ENCODE results near the gene CSPG4. TPM values are rescaled to one million over a fixed set of nuclear protein-coding genes. Genes with fewer than 3 reads are reported as not detected.

The CSPG4 gene
- total and polyA plus RNA-seq, 2 of the 8 experiments (the other 6 are each of a cell fraction or from before 2014, with no cell fraction given), result 1.4 to 3.0 TPM

GRCh38 chr15:75736256-75736655, 23.6 kb upstream of the CSPG4 start:
- H2BK5ac ChIP-seq (ENCODE audit: low read depth, low read length), result peak overlapping the region; percentile 55; the same call in 1 of the 2 replicates
- no peak overlapping the region for H4K5ac ChIP-seq (ENCODE audit: insufficient read length, low read depth, low read length)
- POLR2A ChIA-PET (ENCODE audit: partially characterized antibody), result interaction anchor here (0.6 kb wide), 2 partner anchors 106 to 370 kb away, joined by 3 read pairs; partner anchors contain the start of gene UBE2Q2
- H3K36me3 ChIP-seq (ENCODE audit: control insufficient read depth in 2 of 4, insufficient read depth in 4 of 4, low read length in 3 of 4), result no peaks in the 10 kb centered on the region
- H2AK5ac ChIP-seq (ENCODE audit: low read depth, low read length), result no peak overlapping the region
- H3K9me3 ChIP-seq (ENCODE audit: insufficient read depth in 2 of 2, low read depth in 1 of 2, low read length in 1 of 2), result no peaks in the 10 kb centered on the region; a peak in 1 of 4 replicates
- H3K4me1 ChIP-seq (replicated peaks in 1 of 4; ENCODE audit: control insufficient read depth in 3 of 4, insufficient read depth in 4 of 4, low read length in 3 of 4), result peaks cover 2 to 10% (median 4%) of the 10 kb centered on the region in 4 experiments
- WGBS, 2 experiments (ENCODE audit: extremely low coverage in 1 of 2, insufficient coverage in 1 of 2, insufficient read length in 1 of 2, insufficient replicate concordance in 2 of 2, low coverage in 1 of 2, low lambda C conversion rate in 2 of 2, missing lambda C conversion rate in 1 of 2), result 90% methylated on average over 8 of the region's 8 CpGs; no CpG with 5 or more reads in 1 of the 2 experiments
- DNase-seq (ENCODE audit: low read depth in 1 of 2, low spot score in 2 of 2) (no peak), FAIRE-seq (no peak)
- no peak overlapping the region for H3K4me2 ChIP-seq (ENCODE audit: insufficient read depth in 1 of 2, low read depth in 2 of 2, low read length in 2 of 2)
- H3K79me2 ChIP-seq (ENCODE audit: control insufficient read depth in 1 of 2, insufficient read depth in 2 of 2, low read length in 2 of 2), result no peaks in the 10 kb centered on the region; a peak in 1 of 4 replicates
- H2BK15ac ChIP-seq (ENCODE audit: low read length), result no peak overlapping the region
- no peak overlapping the region for H3K27ac ChIP-seq (ENCODE audit: low read depth, low read length)
- no peak overlapping the region for H3K4me3 ChIP-seq (ENCODE audit: extremely low read depth in 1 of 4, insufficient read depth in 2 of 4, low read depth in 3 of 4, low read length in 4 of 4)
- CTCF ChIA-PET (ENCODE audit: partially characterized antibody), result interaction anchor here (0.6 to 2.5 kb wide), 5 partner anchors 24 to 1811 kb away, joined by 3 to 13 read pairs (median 3); partner anchors contain the start of gene CSPG4
- no peak overlapping the region for H2BK120ac ChIP-seq (replicated peaks; ENCODE audit: low read depth, low read length)
- peaks cover 0 to 16% (median 14%) of the 10 kb centered on the region in 4 experiments; a peak in 6 of 7 replicates for H3K27me3 ChIP-seq (replicated peaks in 1 of 4; ENCODE audit: control insufficient read depth in 3 of 4, extremely low read depth in 1 of 4, insufficient read depth in 3 of 4, low read length in 3 of 4)
- peak overlapping the region; percentile 53 for H3K4ac ChIP-seq (replicated peaks; ENCODE audit: insufficient read length, low read depth, low read length)
- no peak overlapping the region for H3K18ac ChIP-seq (ENCODE audit: extremely low read depth, low read length)
- no peaks in the 10 kb centered on the region for H4K20me1 ChIP-seq (replicated peaks in 1 of 2; ENCODE audit: control insufficient read depth in 1 of 2, insufficient read depth in 2 of 2, low read length in 2 of 2)
- peaks cover 4% of the 10 kb centered on the region; the same call in 1 of the 2 replicates for H3K23me2 ChIP-seq (ENCODE audit: low read depth, low read length)
- no peak overlapping the region for H2AFZ ChIP-seq (ENCODE audit: low read length)
- H2BK20ac ChIP-seq (ENCODE audit: low read length), result no peak overlapping the region
- H4K8ac ChIP-seq (ENCODE audit: extremely low read depth, insufficient read depth, low read length), result no peak overlapping the region
- no peak overlapping the region for H3K23ac ChIP-seq (ENCODE audit: insufficient read length)
- H3K9ac ChIP-seq (replicated peaks in 1 of 4; ENCODE audit: extremely low read depth in 1 of 4, low read depth in 3 of 4, low read length in 3 of 4), result no peak overlapping the region
- H2BK12ac ChIP-seq (ENCODE audit: low read depth, low read length), result no peak overlapping the region
- peaks cover 3% of the 10 kb centered on the region; the same call in 1 of the 2 replicates for H3K79me1 ChIP-seq (ENCODE audit: low read depth, low read length)
- H3K56ac ChIP-seq (replicated peaks; ENCODE audit: insufficient read length, low read depth, low read length), result no peak overlapping the region
- H4K91ac ChIP-seq (replicated peaks; ENCODE audit: insufficient read length, low read length), result no peak overlapping the region
- H3K14ac ChIP-seq (ENCODE audit: insufficient read length), result no peak overlapping the region
- TF ChIP-seq ZNF274 (IDR thresholded peaks at IDR 0.05; ENCODE audit: borderline replicate concordance, extremely low read depth, low read length) (no peak), TAF7 (optimal IDR thresholded peaks at IDR 0.05; ENCODE audit: borderline replicate concordance, low read depth, low read length) (no peak), HDAC6 (IDR thresholded peaks at IDR 0.05; ENCODE audit: low read depth, low read length) (no peak), NANOG (IDR thresholded peaks at IDR 0.05; ENCODE audit: insufficient read depth, low read depth, low read length, poor library complexity, severe bottlenecking) (no peak), ASH2L (IDR thresholded peaks at IDR 0.05; ENCODE audit: low read length) (no peak), EZH2 (IDR thresholded peaks at IDR 0.05; ENCODE audit: low read depth, low read length, severe bottlenecking) (no peak), CREB1 (IDR thresholded peaks at IDR 0.05) (no peak), SAP30 (IDR thresholded peaks at IDR 0.05; ENCODE audit: insufficient read depth, insufficient replicate concordance, low read length) (no peak), KDM4A (IDR thresholded peaks at IDR 0.05; ENCODE audit: low read depth, low read length, severe bottlenecking) (no peak), EP300 (IDR thresholded peaks at IDR 0.05; ENCODE audit: borderline replicate concordance in 1 of 2, low read depth in 2 of 2, low read length in 2 of 2) (no peak), CHD1 (IDR thresholded peaks at IDR 0.05; ENCODE audit: low read depth, low read length) (no peak), GTF2F1 (IDR thresholded peaks at IDR 0.05; ENCODE audit: borderline replicate concordance, low read depth, low read length) (no peak)
- TF ChIP-seq, protein P1, sequence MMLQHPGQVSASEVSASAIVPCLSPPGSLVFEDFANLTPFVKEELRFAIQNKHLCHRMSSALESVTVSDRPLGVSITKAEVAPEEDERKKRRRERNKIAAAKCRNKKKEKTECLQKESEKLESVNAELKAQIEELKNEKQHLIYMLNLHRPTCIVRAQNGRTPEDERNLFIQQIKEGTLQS (IDR thresholded peaks at IDR 0.05; ENCODE audit: insufficient read depth, low read depth, low read length), result no peak

All from H1 (cell line).